Sigmoid colon (tissue), 7 donors: ENCODE measurements around the gene ATG7. TPM values are rescaled to one million over a fixed set of nuclear protein-coding genes. Genes with fewer than 3 reads are reported as not detected.
A peak's percentile ranks its signal among the peaks of the same experiment; 100 is the strongest.

Experiments
- DNase-seq: peaks from one replicate; pipeline ENCODE4 v3.0.0-alpha.2; 2019
- H3K27ac ChIP-seq, 4 donors: fragments of 200-600 bp; sonication (generic); one replicate each; pipeline ENCODE4 v1.5.1; 2016 to 2019; ENCODE audit warnings: mild to moderate bottlenecking in 1 of 4
- H3K27me3 ChIP-seq, 3 donors: fragments of 200-600 bp; sonication (generic); one replicate each; pipeline ENCODE4 v1.5.1; 2019; ENCODE audit warnings: mild to moderate bottlenecking in 1 of 3
- H3K36me3 ChIP-seq, 4 donors: fragments of 200-600 bp; sonication (generic); one replicate each; pipeline ENCODE4 v1.5.1; 2016 to 2019
- H3K4me1 ChIP-seq, 4 donors: fragments of 200-600 bp; sonication (generic); one replicate each; pipeline ENCODE4 v1.5.1; 2017 to 2019
- H3K4me3 ChIP-seq, 4 donors: fragments of 200-600 bp; sonication (generic); one replicate each; pipeline ENCODE4 v1.5.1; 2017 to 2019; ENCODE audit warnings: mild to moderate bottlenecking in 2 of 4, moderate library complexity in 1 of 4
- H3K9me3 ChIP-seq, 4 donors: fragments of 200-600 bp in 3 of 4; sonication (generic) in 3 of 4; one replicate each; pipeline versions ENCODE4 v1.5.1 to v1.6.1; 2013 to 2019
- CTCF ChIP-seq, 4 experiments: fragments of 450-650 bp in 3 of 4; fragments of 200-600 bp in 1 of 4; IDR thresholded peaks; one replicate each; pipeline ENCODE4 v1.5.1; 2016 to 2019; ENCODE audit warnings: antibody characterized with exemption in 4 of 4, mild to moderate bottlenecking in 3 of 4, moderate library complexity in 2 of 4
- EP300 ChIP-seq, 4 donors: sonication (generic); formaldehyde crosslinking; IDR thresholded peaks; one replicate each; pipeline ENCODE4 v1.6.1; 2017; ENCODE audit warnings: antibody characterized with exemption in 4 of 4
- POLR2A ChIP-seq, 2 donors: fragments of 450-650 bp; IDR thresholded peaks; one replicate each; pipeline ENCODE4 v1.6.1; 2016; ENCODE audit warnings: antibody characterized with exemption in 2 of 2, mild to moderate bottlenecking in 2 of 2, moderate library complexity in 2 of 2
- POLR2AphosphoS5 ChIP-seq, 4 donors: sonication (generic); formaldehyde crosslinking; IDR thresholded peaks; one replicate each; pipeline ENCODE4 v1.6.1; 2017; ENCODE audit warnings: antibody characterized with exemption in 4 of 4
- WGBS, 2 donors: extraction: QIAGEN DNeasy Blood & Tissue Kit; methylation state at CpG; one replicate each; pipeline ENCODE4 v1.1.7; 2013; 5-methylcytosine and 5-hydroxymethylcytosine counted together
- intact Hi-C: fragments of 100-400 bp; cut with DNase I; formaldehyde crosslinking; loops from one replicate; pipeline ENCODE4 v1.15.1; 2023
- polyA plus RNA-seq, 3 donors: library from polyadenylated mRNA; stranded (reverse); fragments of 200-250 nt; gene quantifications; one replicate each; pipeline ENCODE4 v1.2.3, GENCODE V29; 2013
- total RNA-seq, 4 donors: library from RNA; depleted of rRNA; stranded (reverse); fragments of >200 nt; gene quantifications; one replicate each; pipeline ENCODE4 v1.1.0, GENCODE V29; 2016
- donor health status: healthy with polysubstance abuse.
- donor health status: Bipolar disorder and iron deficiency.
- donor health status: healthy.

ATG7 gene
- total and polyA plus RNA-seq, 7 donors, result 12.5 to 62.9 (median 34.8) TPM

- no peaks in the 10 kb centered on the region for H3K9me3 ChIP-seq
- no peak for DNase-seq
- peaks cover 0 to 52% (median 2%) of the 10 kb centered on the region in 4 donors for H3K36me3 ChIP-seq
- no peak overlapping the region for H3K4me3 ChIP-seq
- WGBS, 2 donors, result 96% methylated on average over 10 of the region's 10 CpGs
- intact Hi-C loops, result no loop called here
- peaks cover 0 to 3% (median 0%) of the 10 kb centered on the region in 4 donors for H3K4me1 ChIP-seq
- no peak overlapping the region for H3K27ac ChIP-seq
- H3K27me3 ChIP-seq, result no peaks in the 10 kb centered on the region
- TF ChIP-seq EP300 (IDR thresholded peaks at IDR 0.05) (no peak), CTCF (IDR thresholded peaks at IDR 0.05) (no peak), POLR2AphosphoS5 (IDR thresholded peaks at IDR 0.05) (no peak), POLR2A (IDR thresholded peaks at IDR 0.05) (no peak)
These were observed 56.2 kb downstream of the ATG7 start for GRCh38 chr3:11328196-11328945.

GRCh38 chr3:11329777-11330176, 57.6 kb downstream of the ATG7 start:
- no peaks in the 10 kb centered on the region for H3K4me1 ChIP-seq
- intact Hi-C loops, result loop anchor here (5.0 to 10.0 kb wide), 3 partner anchors 95 to 385 kb away; no protein-coding TSS in a partner anchor
- H3K9me3 ChIP-seq, result no peaks in the 10 kb centered on the region
- no peak for DNase-seq
- H3K36me3 ChIP-seq, result peaks cover 0 to 51% (median 2%) of the 10 kb centered on the region in 4 donors
- H3K27ac ChIP-seq, result no peak overlapping the region
- 87 to 90% methylated on average over 2 of the region's 2 CpGs for WGBS, 2 donors
- no peak overlapping the region for H3K4me3 ChIP-seq
- TF ChIP-seq POLR2AphosphoS5 (IDR thresholded peaks at IDR 0.05) (no peak), CTCF (IDR thresholded peaks at IDR 0.05) (no peak), EP300 (IDR thresholded peaks at IDR 0.05) (no peak), POLR2A (IDR thresholded peaks at IDR 0.05) (no peak)
- no peaks in the 10 kb centered on the region for H3K27me3 ChIP-seq

- 43 to 62% methylated on average over 1 of the region's 1 CpG for WGBS, 2 donors
- intact Hi-C loops, result loop anchor here (5.0 to 10.0 kb wide), 3 partner anchors 96 to 386 kb away; no protein-coding TSS in a partner anchor
- Histone ChIP-seq H3K27ac (no peak overlapping the region), H3K4me1 (no peaks in the 10 kb centered on the region), H3K4me3 (no peak overlapping the region), H3K36me3 (peaks cover 0 to 51% (median 2%) of the 10 kb centered on the region in 4 donors), H3K9me3 (no peaks in the 10 kb centered on the region), H3K27me3 (no peaks in the 10 kb centered on the region)
- no peak for DNase-seq
- TF ChIP-seq EP300 (IDR thresholded peaks at IDR 0.05) (no peak), POLR2AphosphoS5 (IDR thresholded peaks at IDR 0.05) (no peak), CTCF (IDR thresholded peaks at IDR 0.05) (no peak), POLR2A (IDR thresholded peaks at IDR 0.05) (no peak)
These were observed 58.9 kb downstream of the ATG7 start for GRCh38 chr3:11331101-11331500.

GRCh38 chr3:11335056-11335608, 62.9 kb downstream of the ATG7 start:
- intact Hi-C loops, result loop anchor here (1.0 to 10.0 kb wide), 3 partner anchors 100 to 390 kb away; no protein-coding TSS in a partner anchor
- H3K27me3 ChIP-seq, result no peaks in the 10 kb centered on the region
- TF ChIP-seq POLR2AphosphoS5 (IDR thresholded peaks at IDR 0.05), result no peak
- no peak for TF ChIP-seq POLR2A (IDR thresholded peaks at IDR 0.05)
- TF ChIP-seq CTCF (IDR thresholded peaks at IDR 0.05), result peak; percentile 45 to 71 (median 68)
- no peak overlapping the region for H3K27ac ChIP-seq
- H3K36me3 ChIP-seq, result peaks cover 0 to 22% (median 2%) of the 10 kb centered on the region in 4 donors
- 32 to 59% methylated on average over 4 of the region's 4 CpGs for WGBS, 2 donors
- H3K9me3 ChIP-seq, result no peaks in the 10 kb centered on the region
- DNase-seq, result no peak
- H3K4me3 ChIP-seq, result no peak overlapping the region
- no peaks in the 10 kb centered on the region for H3K4me1 ChIP-seq
